CD4-positive, alpha-beta memory T cell (primary cell): Measurements from ENCODE around the gene UNC80. TPM values are rescaled to one million over a fixed set of nuclear protein-coding genes. Genes with fewer than 3 reads are reported as not detected.

Experiments used
- CTCF ChIA-PET: fragments of 350-600 bp; sonication (Branson Sonifier 250); formaldehyde crosslinking; loops from one replicate; lab custom pipeline; 2021; ENCODE audit warnings: inconsistent platforms; ENCODE audit not compliant: partially characterized antibody; lab: Charles Lee
- POLR2A ChIA-PET: fragments of 350-600 bp; sonication (Branson Sonifier 250); formaldehyde crosslinking; loops from one replicate; lab custom pipeline; 2021; ENCODE audit not compliant: partially characterized antibody; lab: Charles Lee
- DNase-seq, 5 donors: peaks; one replicate each; pipeline versions ENCODE4 v3.0.0 to v3.0.0-alpha.2; 2020 to 2022; ENCODE audit warnings: mixed read lengths in 1 of 5
- H3K27ac ChIP-seq: one replicate; pipeline ENCODE4 v1.7.0; 2013; ENCODE audit warnings: low read depth, low read length
- H3K27me3 ChIP-seq: 2 replicates; pipeline ENCODE4 v1.7.0; 2013; ENCODE audit warnings: mild to moderate bottlenecking, low read length, moderate library complexity; ENCODE audit not compliant: insufficient read depth
- H3K36me3 ChIP-seq: 2 replicates; pipeline ENCODE4 v1.7.0; 2013; ENCODE audit warnings: mild to moderate bottlenecking, low read length, moderate library complexity; ENCODE audit not compliant: insufficient read depth
- H3K4me1 ChIP-seq: 2 replicates; pipeline ENCODE4 v1.7.0; 2013; ENCODE audit warnings: mild to moderate bottlenecking, low read length, moderate library complexity; ENCODE audit not compliant: insufficient read depth
- H3K4me3 ChIP-seq, 2 donors: one replicate each; pipeline ENCODE4 v1.7.0; 2013; ENCODE audit warnings: low read length in 2 of 2, mild to moderate bottlenecking in 1 of 2
- H3K9me3 ChIP-seq, 2 donors: one replicate each; pipeline ENCODE4 v1.7.0; 2013; ENCODE audit warnings: low read length in 2 of 2, control low read depth in 1 of 2; ENCODE audit not compliant: control insufficient read depth in 1 of 2
- H3K27ac Mint-ChIP-seq, 7 donors: one replicate each; pipeline ENCODE4 v1.8.0; 2020 to 2021; ENCODE audit warnings: mixed read lengths in 7 of 7, mild to moderate bottlenecking in 6 of 7, inconsistent platforms in 3 of 7, moderate library complexity in 3 of 7
- H3K27me3 Mint-ChIP-seq, 2 donors: one replicate each; pipeline ENCODE4 v1.8.0; 2020 to 2021; ENCODE audit warnings: mixed read lengths in 2 of 2
- H3K36me3 Mint-ChIP-seq, 2 donors: one replicate each; pipeline ENCODE4 v1.8.0; 2020 to 2021; ENCODE audit warnings: mixed read lengths in 2 of 2, inconsistent platforms in 1 of 2, mild to moderate bottlenecking in 1 of 2
- H3K4me1 Mint-ChIP-seq, 4 donors: one replicate each; pipeline ENCODE4 v1.8.0; 2020 to 2021; ENCODE audit warnings: mixed read lengths in 4 of 4, mild to moderate bottlenecking in 1 of 4
- H3K4me3 Mint-ChIP-seq, 8 donors: one replicate each; pipeline ENCODE4 v1.8.0; 2020 to 2021; ENCODE audit warnings: mixed read lengths in 8 of 8, mild to moderate bottlenecking in 7 of 8, moderate library complexity in 6 of 8, inconsistent platforms in 3 of 8
- H3K9me3 Mint-ChIP-seq, 8 donors: one replicate each; pipeline ENCODE4 v1.8.0; 2020 to 2021; ENCODE audit warnings: mixed read lengths in 8 of 8, mild to moderate bottlenecking in 5 of 8, inconsistent platforms in 3 of 8, moderate library complexity in 1 of 8
- intact Hi-C: fragments of 100-400 bp; cut with micrococcal nuclease; formaldehyde crosslinking; loops from one replicate; pipeline ENCODE4 v1.15.1; 2023
- polyA plus RNA-seq, 2 donors: library from polyadenylated mRNA; unstranded; fragments of 300-500 nt; fragmentation: Illumina TruSeq; gene quantifications; one replicate each; pipeline ENCODE4 v1.2.3, GENCODE V29; 2021
- total RNA-seq, 2 experiments: library from RNA; stranded (reverse); gene quantifications; one replicate each; pipeline ENCODE4 v1.2.3, GENCODE V29; 2021

UNC80 gene
- total and polyA plus RNA-seq, 4 experiments from 2014 or later: not detected

- Mint-ChIP-seq H3K36me3 (no peaks in the 10 kb centered on the region), H3K4me3 (no peak overlapping the region), H3K27me3 (no peaks in the 10 kb centered on the region), H3K9me3 (peaks cover 0 to under 1% (median 0%) of the 10 kb centered on the region in 8 donors), H3K27ac (no peak overlapping the region), H3K4me1 (no peaks in the 10 kb centered on the region)
- no peak for DNase-seq
- no peaks in the 10 kb centered on the region for H3K9me3 ChIP-seq
- ChIA-PET CTCF (no interaction called here), POLR2A (no interaction called here)
- H3K27ac ChIP-seq: no peak overlapping the region
- intact Hi-C loops: no loop called here
- no peaks in the 10 kb centered on the region for H3K27me3 ChIP-seq
- H3K36me3 ChIP-seq: no peaks in the 10 kb centered on the region
- H3K4me3 ChIP-seq: no peak overlapping the region
- no peaks in the 10 kb centered on the region for H3K4me1 ChIP-seq
Observed at GRCh38 chr2:209872675-209873074, 101.0 kb downstream of the UNC80 start.

- H3K4me1 ChIP-seq: no peaks in the 10 kb centered on the region
- H3K27me3 ChIP-seq: no peaks in the 10 kb centered on the region
- no peak overlapping the region for H3K27ac Mint-ChIP-seq
- ChIA-PET CTCF (no interaction called here), POLR2A (no interaction called here)
- no peak overlapping the region for H3K4me3 Mint-ChIP-seq
- H3K27me3 Mint-ChIP-seq: peaks cover 1 to 2% of the 10 kb centered on the region in 2 donors
- no peak for DNase-seq
- intact Hi-C loops: no loop called here
- no peaks in the 10 kb centered on the region for H3K36me3 Mint-ChIP-seq
- H3K27ac ChIP-seq: no peak overlapping the region
- H3K36me3 ChIP-seq: no peaks in the 10 kb centered on the region
- no peaks in the 10 kb centered on the region for H3K4me1 Mint-ChIP-seq
- no peak overlapping the region for H3K4me3 ChIP-seq
- H3K9me3 Mint-ChIP-seq: peaks cover 0 to 2% (median 0%) of the 10 kb centered on the region in 8 donors
- no peaks in the 10 kb centered on the region for H3K9me3 ChIP-seq
Observed at GRCh38 chr2:209875270-209875669, 103.6 kb downstream of the UNC80 start.

GRCh38 chr2:209876211-209876610 is 104.6 kb downstream of the UNC80 start:
- no peak overlapping the region for H3K4me3 Mint-ChIP-seq
- no peaks in the 10 kb centered on the region for H3K36me3 Mint-ChIP-seq
- peaks cover 0 to 3% (median 0%) of the 10 kb centered on the region in 8 donors for H3K9me3 Mint-ChIP-seq
- H3K4me1 ChIP-seq: no peaks in the 10 kb centered on the region
- no peaks in the 10 kb centered on the region for H3K36me3 ChIP-seq
- no peak overlapping the region for H3K27ac ChIP-seq
- peaks cover 1 to 2% of the 10 kb centered on the region in 2 donors for H3K27me3 Mint-ChIP-seq
- intact Hi-C loops: no loop called here
- no peak overlapping the region for H3K27ac Mint-ChIP-seq
- CTCF ChIA-PET: no interaction called here
- POLR2A ChIA-PET: no interaction called here
- no peaks in the 10 kb centered on the region for H3K27me3 ChIP-seq
- H3K4me3 ChIP-seq: no peak overlapping the region
- no peaks in the 10 kb centered on the region for H3K4me1 Mint-ChIP-seq
- DNase-seq: no peak
- H3K9me3 ChIP-seq: no peaks in the 10 kb centered on the region

GRCh38 chr2:209878701-209879100 is 107.1 kb downstream of the UNC80 start:
- intact Hi-C loops: no loop called here
- no peak overlapping the region for H3K27ac ChIP-seq
- H3K27me3 ChIP-seq: no peaks in the 10 kb centered on the region
- no peaks in the 10 kb centered on the region for H3K4me1 ChIP-seq
- H3K9me3 ChIP-seq: no peaks in the 10 kb centered on the region
- DNase-seq: no peak
- POLR2A ChIA-PET: no interaction called here
- no peaks in the 10 kb centered on the region for H3K36me3 ChIP-seq
- no peak overlapping the region for H3K4me3 Mint-ChIP-seq
- H3K4me1 Mint-ChIP-seq: no peaks in the 10 kb centered on the region
- H3K27ac Mint-ChIP-seq: no peak overlapping the region
- H3K27me3 Mint-ChIP-seq: peaks cover 1 to 2% of the 10 kb centered on the region in 2 donors
- H3K4me3 ChIP-seq: no peak overlapping the region
- CTCF ChIA-PET: no interaction called here
- peaks cover 0 to 3% (median 0%) of the 10 kb centered on the region in 8 donors for H3K9me3 Mint-ChIP-seq
- H3K36me3 Mint-ChIP-seq: no peaks in the 10 kb centered on the region

- H3K27ac Mint-ChIP-seq: no peak overlapping the region
- H3K4me1 Mint-ChIP-seq: peaks cover 0 to 3% (median 0%) of the 10 kb centered on the region in 4 donors
- intact Hi-C loops: no loop called here
- POLR2A ChIA-PET: no interaction called here
- Histone ChIP-seq H3K9me3 (no peaks in the 10 kb centered on the region), H3K4me1 (no peaks in the 10 kb centered on the region), H3K4me3 (no peak overlapping the region), H3K36me3 (no peaks in the 10 kb centered on the region), H3K27ac (no peak overlapping the region), H3K27me3 (no peaks in the 10 kb centered on the region)
- no peak overlapping the region for H3K4me3 Mint-ChIP-seq
- peaks cover 5% of the 10 kb centered on the region in 2 donors for H3K27me3 Mint-ChIP-seq
- CTCF ChIA-PET: no interaction called here
- H3K36me3 Mint-ChIP-seq: no peaks in the 10 kb centered on the region
- peaks cover 0 to 3% (median 0%) of the 10 kb centered on the region in 8 donors for H3K9me3 Mint-ChIP-seq
- no peak for DNase-seq
Observed at GRCh38 chr2:209900638-209901037, 129.0 kb downstream of the UNC80 start.

- peaks cover 5% of the 10 kb centered on the region in 2 donors for H3K27me3 Mint-ChIP-seq
- peaks cover 0 to 3% (median 0%) of the 10 kb centered on the region in 4 donors for H3K4me1 Mint-ChIP-seq
- intact Hi-C loops: no loop called here
- Histone ChIP-seq H3K27ac (no peak overlapping the region), H3K4me1 (no peaks in the 10 kb centered on the region), H3K4me3 (no peak overlapping the region), H3K27me3 (no peaks in the 10 kb centered on the region), H3K36me3 (no peaks in the 10 kb centered on the region), H3K9me3 (no peaks in the 10 kb centered on the region)
- H3K4me3 Mint-ChIP-seq: no peak overlapping the region
- POLR2A ChIA-PET: no interaction called here
- CTCF ChIA-PET: no interaction called here
- peaks cover 0 to 3% (median 0%) of the 10 kb centered on the region in 8 donors for H3K9me3 Mint-ChIP-seq
- DNase-seq: no peak
- no peak overlapping the region for H3K27ac Mint-ChIP-seq
- no peaks in the 10 kb centered on the region for H3K36me3 Mint-ChIP-seq
Observed at GRCh38 chr2:209901172-209901571, 129.5 kb downstream of the UNC80 start.

- no peak overlapping the region for H3K4me3 ChIP-seq
- Mint-ChIP-seq H3K9me3 (peaks cover 0 to 7% (median under 1%) of the 10 kb centered on the region in 8 donors), H3K27ac (no peak overlapping the region), H3K4me1 (peaks cover 0 to 1% (median 0%) of the 10 kb centered on the region in 4 donors), H3K4me3 (no peak overlapping the region), H3K27me3 (peaks cover 1 to 3% of the 10 kb centered on the region in 2 donors), H3K36me3 (no peaks in the 10 kb centered on the region)
- no peaks in the 10 kb centered on the region for H3K27me3 ChIP-seq
- POLR2A ChIA-PET: no interaction called here
- H3K27ac ChIP-seq: no peak overlapping the region
- no peak for DNase-seq
- no peaks in the 10 kb centered on the region for H3K9me3 ChIP-seq
- intact Hi-C loops: no loop called here
- no peaks in the 10 kb centered on the region for H3K36me3 ChIP-seq
- no peaks in the 10 kb centered on the region for H3K4me1 ChIP-seq
- CTCF ChIA-PET: no interaction called here
Observed at GRCh38 chr2:209905691-209906090, 134.1 kb downstream of the UNC80 start.

GRCh38 chr2:209907746-209908145 is 136.1 kb downstream of the UNC80 start:
- CTCF ChIA-PET: interaction anchor here (1.2 kb wide), 1 partner anchor 25 kb away, joined by 3 read pairs; no protein-coding TSS in a partner anchor
- peaks cover 0 to 7% (median under 1%) of the 10 kb centered on the region in 8 donors for H3K9me3 Mint-ChIP-seq

More at GRCh38 chr2:209907746-209908145, 136.1 kb downstream of the UNC80 start:
- Histone ChIP-seq H3K36me3 (no peaks in the 10 kb centered on the region), H3K4me3 (no peak overlapping the region), H3K27ac (no peak overlapping the region), H3K27me3 (no peaks in the 10 kb centered on the region), H3K9me3 (no peaks in the 10 kb centered on the region), H3K4me1 (no peaks in the 10 kb centered on the region)
- no peak for DNase-seq
- POLR2A ChIA-PET: no interaction called here
- H3K27ac Mint-ChIP-seq: no peak overlapping the region
- H3K36me3 Mint-ChIP-seq: no peaks in the 10 kb centered on the region
- H3K27me3 Mint-ChIP-seq: peaks cover 1 to 3% of the 10 kb centered on the region in 2 donors
- H3K4me1 Mint-ChIP-seq: no peaks in the 10 kb centered on the region
- intact Hi-C loops: no loop called here
- no peak overlapping the region for H3K4me3 Mint-ChIP-seq
